WERI-Rb-1 (cell line): ENCODE results near the gene PTRH2.
"Not testable (repeated sequence)": the region's sequence is repeated elsewhere in the genome, so short reads cannot be mapped to it uniquely, and the experiment has no call there.

Experiments used
- DNase-seq: peaks from one replicate; pipeline ENCODE4 v3.0.0-alpha.2; 2020
- H3K27ac ChIP-seq: fragments of 250-450 bp; sonication (Bioruptor Pico); 2 replicates; pipeline ENCODE4 v1.5.1; 2020; ENCODE audit warnings: mild to moderate bottlenecking, moderate library complexity
- H3K27me3 ChIP-seq: fragments of 250-450 bp; sonication (Bioruptor Pico); 2 replicates; pipeline ENCODE4 v1.5.1; 2021; ENCODE audit warnings: mild to moderate bottlenecking, low read depth, moderate library complexity; ENCODE audit not compliant: insufficient read depth, severe bottlenecking
- H3K36me3 ChIP-seq: fragments of 250-450 bp; sonication (Bioruptor Pico); 2 replicates; pipeline ENCODE4 v1.5.1; 2020; ENCODE audit warnings: mild to moderate bottlenecking, moderate library complexity
- H3K4me3 ChIP-seq: 2 replicates; pipeline ENCODE4 v1.5.1; 2011; ENCODE audit warnings: low read depth, mild to moderate bottlenecking, control low read depth, low read length
- H3K9me3 ChIP-seq: fragments of 250-450 bp; sonication (Bioruptor Pico); 2 replicates; pipeline ENCODE4 v1.5.1; 2021; ENCODE audit warnings: mild to moderate bottlenecking, moderate library complexity; ENCODE audit not compliant: severe bottlenecking
- CTCF ChIP-seq: IDR thresholded peaks from 2 replicates; pipeline ENCODE4 v1.5.1; 2011; ENCODE audit warnings: low read depth, mild to moderate bottlenecking, control low read depth, inconsistent platforms, low read length

PTRH2 gene

DNA sequence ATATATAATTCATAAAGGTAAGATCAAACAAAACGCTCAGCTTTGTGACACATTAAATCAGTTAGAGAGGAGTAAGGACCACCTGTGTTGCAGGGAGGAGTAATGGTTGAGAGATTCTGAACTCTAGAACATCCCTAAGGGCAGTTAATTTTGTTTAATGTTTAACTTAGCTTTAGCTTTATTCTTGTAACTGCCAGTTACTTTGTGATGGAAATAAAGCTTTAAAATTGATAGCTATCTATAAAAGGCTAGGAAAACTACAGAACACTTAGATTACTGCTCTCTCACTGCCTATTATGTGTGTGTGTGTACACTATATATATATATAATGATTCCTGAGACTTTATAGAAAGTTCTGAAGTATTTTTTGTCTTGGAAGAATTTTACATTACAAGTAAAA is 37.8 kb downstream of the PTRH2 start:
- Histone ChIP-seq H3K4me3 (no peak overlapping the region), H3K27ac (no peak overlapping the region), H3K27me3 (no peaks in the 10 kb centered on the region), H3K36me3 (peaks cover 85% of the 10 kb centered on the region), H3K9me3 (no peaks in the 10 kb centered on the region)
- DNase-seq, result no peak
- TF ChIP-seq CTCF, result no peak

- Histone ChIP-seq H3K4me3 (no peak overlapping the region), H3K27me3 (no peaks in the 10 kb centered on the region), H3K36me3 (peaks cover 86% of the 10 kb centered on the region), H3K27ac (no peak overlapping the region), H3K9me3 (no peaks in the 10 kb centered on the region)
- DNase-seq, result no peak
- TF ChIP-seq CTCF, result no peak
Measured at GRCh38 chr17:59668816-59669215, 38.4 kb downstream of the PTRH2 start.

GRCh38 chr17:59666235-59666634 is 41.0 kb downstream of the PTRH2 start:
- Histone ChIP-seq H3K27ac (no peak overlapping the region), H3K27me3 (no peaks in the 10 kb centered on the region), H3K36me3 (peaks cover 96% of the 10 kb centered on the region), H3K4me3 (no peak overlapping the region), H3K9me3 (no peaks in the 10 kb centered on the region)
- DNase-seq, result no peak
- no peak for TF ChIP-seq CTCF

DNA sequence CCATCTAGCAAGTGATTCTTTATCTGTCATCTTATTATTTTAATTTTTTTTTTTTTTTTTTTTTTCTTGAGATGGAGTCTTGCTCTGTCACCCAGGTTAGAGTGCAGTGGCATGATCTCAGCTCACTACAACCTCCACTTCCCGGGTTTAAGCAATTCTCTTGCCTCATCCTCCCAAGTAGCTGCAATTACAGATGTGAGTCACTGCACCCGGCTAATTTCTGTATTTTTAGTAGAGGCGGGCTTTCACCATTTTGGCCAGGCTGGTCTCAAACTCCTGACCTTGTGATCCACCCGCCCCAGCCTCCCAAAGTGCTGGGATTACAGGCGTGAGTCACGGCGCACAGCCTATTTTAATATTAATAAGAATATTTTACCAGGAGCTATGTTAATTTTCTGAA is 50.6 kb downstream of the PTRH2 start:
- not testable (repeated sequence) for H3K27ac ChIP-seq, H3K27me3 ChIP-seq, H3K9me3 ChIP-seq, DNase-seq, H3K4me3 ChIP-seq
- H3K36me3 ChIP-seq, result peaks cover 91% of the 10 kb centered on the region

DNA sequence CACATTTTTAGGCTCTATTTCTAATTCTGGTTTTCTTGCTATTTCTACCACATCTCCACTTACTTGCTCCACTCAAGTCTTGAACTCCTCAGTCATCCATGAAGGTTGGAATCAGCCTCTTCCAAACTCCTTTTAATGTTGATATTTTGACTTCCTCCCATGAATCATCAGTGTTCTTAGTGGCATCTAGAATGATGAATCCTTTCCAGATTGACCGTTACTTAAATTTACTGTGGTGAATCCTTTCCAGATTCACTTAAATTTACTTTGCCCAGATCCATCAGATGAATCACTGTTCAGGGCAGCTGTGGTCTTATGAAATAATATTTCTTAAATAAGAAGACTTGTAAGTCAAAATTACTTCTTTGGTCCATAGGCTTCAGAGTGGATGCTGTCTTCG is 55.1 kb downstream of the PTRH2 start:
- no peak overlapping the region for H3K27ac ChIP-seq
- H3K27me3 ChIP-seq, result no peaks in the 10 kb centered on the region
- peaks cover 9% of the 10 kb centered on the region for H3K9me3 ChIP-seq
- peaks cover 94% of the 10 kb centered on the region for H3K36me3 ChIP-seq
- no peak overlapping the region for H3K4me3 ChIP-seq
- DNase-seq, result no peak
- no peak for TF ChIP-seq CTCF

- H3K4me3 ChIP-seq, result no peak overlapping the region
- H3K27me3 ChIP-seq, result no peaks in the 10 kb centered on the region
- H3K36me3 ChIP-seq, result peaks cover 95% of the 10 kb centered on the region
- H3K9me3 ChIP-seq, result peaks cover 9% of the 10 kb centered on the region
- DNase-seq, result no peak
- no peak overlapping the region for H3K27ac ChIP-seq
- no peak for TF ChIP-seq CTCF
Measured at GRCh38 chr17:59651346-59651745, 55.9 kb downstream of the PTRH2 start.

- Histone ChIP-seq H3K27ac (no peak overlapping the region), H3K9me3 (peaks cover 9% of the 10 kb centered on the region), H3K36me3 (peaks cover 97% of the 10 kb centered on the region), H3K4me3 (no peak overlapping the region), H3K27me3 (no peaks in the 10 kb centered on the region)
- no peak for DNase-seq
- TF ChIP-seq CTCF, result no peak
Measured at GRCh38 chr17:59650642-59651041, 56.6 kb downstream of the PTRH2 start.
